LNCAP (cell line): Measurements from ENCODE around the gene KCNK4.
A peak's percentile ranks its signal among the peaks of the same experiment; 100 is the strongest.

Experiments used
- CTCF ChIP-seq: fragments of 450-650 bp; IDR thresholded peaks from 2 replicates; pipeline ENCODE4 v1.5.1; 2017; ENCODE audit warnings: mild to moderate bottlenecking

Gene KCNK4

GRCh38 chr11:64251016-64251752, 39.9 kb upstream of the KCNK4 start, which contains the start of gene PLCB3:
PLCB3 (plus strand) TSS chr11:64251530; CDS start chr11:64251650, 120 bp downstream.
- peak; percentile 83 for TF ChIP-seq CTCF

- no peak for TF ChIP-seq CTCF
Observed at GRCh38 chr11:64251753-64252002, 39.4 kb upstream of the KCNK4 start.

- TF ChIP-seq CTCF, result peak; percentile 23
Observed at GRCh38 chr11:64252003-64252872, 38.9 kb upstream of the KCNK4 start.

- no peak for TF ChIP-seq CTCF
Observed at GRCh38 chr11:64253043-64253442, 38.1 kb upstream of the KCNK4 start.

- no peak for TF ChIP-seq CTCF
Observed at GRCh38 chr11:64253481-64253880, 37.6 kb upstream of the KCNK4 start.

- TF ChIP-seq CTCF, result no peak
Observed at GRCh38 chr11:64254326-64254725, 36.8 kb upstream of the KCNK4 start.

GRCh38 chr11:64255135-64256128, 35.7 kb upstream of the KCNK4 start:
- TF ChIP-seq CTCF, result no peak
